Bone marrow (tissue), 2 donors: ENCODE data around the gene KCTD2.
"Not testable (repeated sequence)": the region's sequence is repeated elsewhere in the genome, so short reads cannot be mapped to it uniquely, and the experiment has no call there.

Source experiments
- DNase-seq, 2 donors: peaks; one replicate each; lab custom pipeline; 2025; lab: John Stamatoyannopoulos, UW

Gene KCTD2

DNA sequence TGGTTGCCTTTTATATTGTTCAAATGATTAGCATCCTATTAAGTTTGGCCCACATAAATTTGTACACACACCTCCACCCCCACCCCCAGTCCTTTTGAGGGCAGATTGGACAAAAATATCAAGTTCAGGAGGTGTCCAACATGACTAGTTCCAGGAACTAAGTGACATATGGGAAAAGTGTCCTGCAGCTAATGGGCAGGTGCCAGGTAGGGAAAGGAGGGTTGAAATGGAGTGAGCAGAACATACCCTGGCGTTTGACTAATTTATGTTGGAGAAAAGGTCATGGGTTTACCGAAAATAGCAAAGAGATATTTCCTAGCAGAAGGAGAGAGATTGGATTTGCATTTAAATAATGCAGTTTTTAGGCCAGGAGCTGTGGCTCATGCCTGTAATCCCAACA, 4.9 kb downstream of the KCTD2 start:
- DNase-seq = no peak

DNA sequence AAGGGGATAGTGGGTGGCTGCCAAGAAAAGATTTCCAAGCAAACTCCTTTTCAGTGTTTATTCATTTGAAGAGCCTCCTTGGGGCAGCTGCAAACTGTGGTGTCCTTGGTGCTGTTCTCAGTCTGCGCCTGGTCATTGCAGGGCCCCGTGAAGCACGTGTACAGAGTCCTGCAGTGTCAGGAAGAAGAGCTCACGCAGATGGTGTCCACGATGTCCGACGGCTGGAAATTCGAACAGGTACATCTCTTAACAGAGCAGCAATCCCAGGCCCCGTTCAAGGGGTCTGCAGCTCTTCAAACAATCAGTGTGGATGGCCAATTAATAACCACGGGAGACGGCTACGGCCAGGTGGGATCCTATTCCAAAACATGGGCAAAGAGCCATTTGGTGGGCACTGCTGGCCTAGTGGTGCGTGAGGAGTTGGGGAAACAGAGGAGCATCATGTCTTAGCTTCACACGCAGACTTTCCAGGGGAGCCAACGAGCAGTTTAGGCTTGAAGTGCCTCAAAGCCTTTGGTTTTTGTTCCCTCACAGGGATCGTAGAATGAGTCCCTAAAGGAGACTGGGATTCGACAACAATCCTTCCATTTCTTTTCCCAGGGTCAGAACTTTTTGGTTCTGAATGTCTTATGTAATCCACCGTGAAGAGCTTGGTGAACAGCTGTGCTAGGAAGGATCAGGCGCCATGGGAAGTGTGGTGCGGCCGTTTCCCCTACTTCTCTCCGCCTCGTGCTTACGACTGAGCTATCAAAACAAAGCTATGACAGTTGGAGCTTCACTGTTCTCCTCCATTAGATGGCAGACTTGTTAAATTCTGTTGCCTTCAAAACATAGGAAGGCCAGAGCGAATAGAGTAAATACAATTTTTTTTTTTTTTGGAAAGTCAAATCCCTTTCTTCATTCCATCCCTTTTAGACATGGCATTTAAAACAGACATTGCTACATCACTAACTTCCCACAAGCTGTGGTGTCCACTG, 12.6 kb downstream of the KCTD2 start:
- DNase-seq = peak in 1 of 2 donors; percentile 68

DNA sequence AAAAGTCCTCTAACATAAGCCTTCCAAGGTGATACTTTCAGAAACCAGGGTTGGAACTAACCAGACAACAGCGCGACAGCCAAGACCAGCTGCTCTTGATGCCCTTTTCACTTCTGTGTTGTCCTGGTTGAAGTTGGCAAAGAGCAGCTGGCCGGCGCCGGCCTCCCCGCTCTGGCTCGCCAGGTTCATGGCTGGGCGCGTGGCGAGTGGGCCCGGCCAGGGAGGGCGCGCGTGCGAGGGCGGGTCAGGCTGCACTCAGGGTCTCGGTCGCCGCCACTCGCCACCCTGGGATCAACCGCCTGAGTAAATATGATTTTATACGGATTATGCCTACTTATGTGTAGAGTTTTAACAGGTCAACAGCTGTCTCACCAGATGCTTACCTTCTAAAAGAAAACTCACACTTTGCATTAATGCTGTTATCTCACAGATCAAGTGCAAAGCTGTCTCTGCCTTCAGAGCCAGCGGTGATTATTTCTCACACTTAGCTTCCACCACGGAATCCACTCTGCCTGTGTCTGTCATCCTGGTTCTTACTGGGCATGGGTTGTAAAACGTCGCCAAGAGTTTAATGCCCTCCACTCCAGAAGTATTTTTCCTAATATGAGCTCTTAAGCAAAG, 13.5 kb downstream of the KCTD2 start:
- DNase-seq = no peak

DNA sequence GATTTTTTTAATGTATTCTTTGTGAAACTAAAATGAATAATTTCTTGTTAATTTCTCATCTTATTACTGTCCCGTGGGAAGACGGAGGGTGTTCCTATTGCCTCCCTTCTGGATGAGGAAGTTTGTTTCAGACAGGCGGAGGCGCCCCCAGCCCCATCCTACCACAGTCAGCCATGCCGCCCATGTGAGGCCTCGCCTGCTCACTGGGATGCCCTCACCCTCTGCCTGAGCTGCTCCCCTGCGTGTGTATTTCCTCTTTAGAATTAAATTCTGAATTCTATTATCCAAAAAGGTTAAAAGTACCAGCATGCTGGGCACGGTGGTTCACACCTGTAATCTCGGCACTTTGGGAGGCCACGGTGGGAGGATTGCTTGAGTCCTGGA, 14.0 kb downstream of the KCTD2 start:
- DNase-seq = no peak

DNA sequence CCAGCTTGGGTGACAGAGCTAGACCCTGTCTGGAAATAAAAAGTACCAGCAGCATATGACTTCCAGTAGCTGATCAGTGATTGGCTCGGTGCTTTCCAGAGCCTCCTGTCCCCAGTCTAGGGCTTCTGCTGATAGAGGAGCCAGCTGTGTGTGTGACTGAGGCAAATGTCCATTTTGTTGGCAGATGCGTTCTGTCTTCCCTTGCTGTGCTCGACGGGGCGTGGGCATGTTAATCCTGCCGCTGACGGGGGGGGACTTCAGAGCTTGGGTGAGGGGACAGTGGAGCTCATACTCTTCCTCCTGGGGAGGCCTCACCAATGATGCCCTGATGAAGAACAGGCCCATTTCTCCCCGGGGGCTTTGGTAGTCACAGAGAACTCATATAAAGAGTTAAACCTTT, 14.6 kb downstream of the KCTD2 start:
- no peak for DNase-seq

DNA sequence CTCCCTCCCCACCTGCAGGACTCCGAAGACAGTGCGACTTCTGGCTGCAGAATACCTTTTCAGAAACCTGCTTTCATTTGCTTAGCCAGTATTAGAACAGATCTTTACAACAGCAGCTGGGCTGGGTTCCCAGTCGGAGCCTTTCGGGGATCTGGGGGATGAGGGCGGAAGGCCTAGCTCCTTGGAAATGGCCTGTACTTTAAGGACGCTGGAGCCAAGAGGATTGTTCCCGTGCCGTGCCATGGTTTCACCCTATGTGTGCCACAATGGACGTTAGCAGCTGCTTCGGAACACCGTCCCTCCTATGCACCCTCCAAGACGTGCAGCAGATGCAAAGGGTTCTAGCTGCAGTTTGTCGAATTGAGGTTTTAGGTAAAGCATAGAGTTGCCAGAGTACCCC, 16.2 kb downstream of the KCTD2 start:
- DNase-seq = no peak

DNA sequence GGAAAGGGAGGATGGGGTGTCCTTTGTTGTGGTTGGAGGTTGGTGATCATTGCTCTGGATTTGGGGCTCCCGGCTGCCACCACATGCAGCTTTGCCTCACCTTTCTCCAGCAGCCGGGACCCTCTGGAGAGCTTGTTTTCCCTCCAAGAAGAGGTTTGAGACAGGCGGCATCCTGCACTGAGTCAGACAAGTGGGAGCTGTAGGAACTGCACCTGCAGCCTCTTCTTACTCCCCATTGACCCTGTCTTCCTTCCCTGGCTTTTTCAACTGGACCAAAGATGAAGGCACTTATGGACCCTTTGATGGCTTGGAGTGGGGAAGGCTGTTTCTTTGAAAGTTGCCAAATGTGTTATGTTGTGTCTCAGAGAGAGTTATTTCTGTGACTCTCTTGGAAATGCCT, 16.6 kb downstream of the KCTD2 start:
- DNase-seq = no peak

DNA sequence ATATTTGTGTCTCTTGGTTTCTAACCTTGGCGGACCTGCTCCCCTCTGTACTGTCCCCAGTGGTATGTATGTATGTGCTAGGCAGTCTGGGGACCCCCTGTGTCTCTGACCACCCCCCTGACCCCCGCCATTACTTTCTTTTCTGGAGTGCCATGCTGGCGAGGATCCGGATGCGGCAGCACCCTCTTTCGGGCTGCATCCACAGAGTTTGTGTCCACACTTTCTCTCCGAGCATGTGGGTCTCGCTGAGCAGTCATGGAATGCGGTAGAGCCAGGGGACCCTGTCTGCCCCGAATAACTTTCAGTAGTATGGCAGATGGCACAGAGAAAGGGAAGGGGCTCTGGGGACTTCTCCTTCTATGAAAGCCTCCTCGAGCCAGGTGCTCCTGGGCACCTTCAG, 17.0 kb downstream of the KCTD2 start:
- DNase-seq = no peak

DNA sequence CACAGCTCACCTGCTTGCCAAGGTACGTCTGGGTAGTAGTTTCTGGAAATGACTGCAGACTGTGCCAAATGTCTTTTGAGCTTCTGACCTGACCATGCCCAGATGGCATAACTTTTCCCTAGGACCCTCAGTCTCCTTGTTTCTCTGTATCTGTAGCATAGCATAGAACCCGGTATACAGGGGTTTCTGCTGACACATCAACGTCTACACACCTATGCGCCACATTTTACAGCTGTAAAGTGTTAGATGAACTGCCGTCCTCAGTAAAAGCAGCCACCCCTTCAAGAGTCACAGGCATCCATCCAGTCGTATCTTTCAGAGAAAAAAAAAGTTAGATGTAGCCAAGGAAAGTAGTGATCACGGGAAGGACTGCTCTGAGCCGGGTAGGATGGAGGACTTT, 17.4 kb downstream of the KCTD2 start:
- no peak for DNase-seq

DNA sequence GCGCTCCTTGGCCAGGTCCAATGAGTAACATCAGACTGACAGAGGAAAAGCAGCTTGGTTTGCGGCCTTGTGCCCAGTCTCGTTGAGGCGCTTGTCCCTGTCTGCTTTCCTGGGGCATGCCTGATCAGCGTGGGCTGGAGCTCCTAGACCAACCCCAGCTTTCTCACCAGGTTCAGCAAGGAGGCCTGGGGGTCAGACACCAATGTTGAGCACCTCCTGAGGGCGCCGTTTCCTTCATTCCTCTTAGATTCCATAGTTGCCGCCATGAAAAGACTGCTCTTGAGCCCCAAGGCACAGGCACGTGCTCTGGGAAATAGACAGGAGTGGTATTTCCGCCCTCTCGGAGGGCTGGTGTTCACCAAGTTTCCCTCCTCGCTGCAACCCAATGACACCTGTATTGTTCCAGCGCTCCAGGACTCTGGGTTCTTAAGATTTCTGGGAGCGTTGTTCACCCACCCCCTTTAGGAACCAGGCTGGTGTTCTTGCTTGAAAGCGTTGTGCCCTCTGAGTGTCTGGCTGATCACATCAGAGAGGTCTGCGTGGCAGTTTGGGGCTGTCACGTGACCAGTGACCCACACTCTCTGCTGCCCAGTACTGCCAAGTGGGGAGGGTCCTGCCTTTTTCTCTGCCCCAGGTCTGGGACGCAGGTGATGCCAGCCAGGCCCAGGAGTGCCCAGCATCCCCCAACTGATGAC, 18.0 kb downstream of the KCTD2 start:
- no peak for DNase-seq

DNA sequence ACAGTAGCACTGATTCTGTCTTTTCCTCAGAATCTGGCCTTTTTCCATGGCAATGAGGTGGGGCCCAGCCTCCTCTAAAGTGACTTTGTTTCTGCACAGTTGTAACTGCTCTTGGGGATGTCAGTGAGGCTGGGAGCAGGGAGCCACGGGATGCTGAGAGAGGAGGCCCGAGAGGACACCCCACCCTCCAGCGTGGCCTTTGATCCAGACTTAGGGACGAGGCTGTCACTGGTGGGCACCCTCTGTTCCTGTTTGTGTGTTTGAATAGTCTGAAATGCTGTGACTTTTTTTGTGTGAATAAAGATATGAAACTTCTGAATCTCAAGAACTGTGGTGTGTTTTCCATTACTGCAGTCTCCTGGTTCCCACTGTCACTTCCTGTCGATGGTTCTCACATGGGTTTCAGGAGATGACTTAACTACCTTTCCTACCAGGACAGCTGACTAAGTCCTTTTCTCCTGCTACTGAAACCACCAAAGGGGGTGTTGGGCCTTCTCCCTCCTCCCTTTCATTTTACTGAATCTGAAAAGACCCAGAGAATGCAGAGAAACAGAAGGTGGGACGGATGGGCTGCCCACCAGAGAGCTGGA, 18.6 kb downstream of the KCTD2 start:
- no peak for DNase-seq

DNA sequence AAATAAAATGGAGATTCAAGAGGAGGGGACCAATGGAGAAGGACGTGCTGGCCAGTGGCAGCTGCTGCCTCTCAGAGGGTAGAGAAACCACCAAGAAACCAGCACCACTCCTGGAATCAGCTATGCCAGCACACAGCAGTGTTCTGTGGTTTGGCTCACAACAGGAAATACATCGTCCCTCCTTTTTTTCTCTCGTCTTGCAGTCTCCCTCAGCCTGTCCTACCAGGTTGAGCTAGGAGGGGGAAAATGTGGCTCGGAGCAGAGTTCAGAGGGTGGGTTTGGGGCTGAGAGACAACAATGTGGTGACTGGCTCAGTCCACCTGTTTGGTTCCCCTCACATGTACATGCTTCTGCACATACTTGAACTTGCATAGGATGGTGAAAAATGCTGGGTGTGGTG, 20.8 kb downstream of the KCTD2 start:
- peak in 1 of 2 donors; percentile 49 for DNase-seq

DNA sequence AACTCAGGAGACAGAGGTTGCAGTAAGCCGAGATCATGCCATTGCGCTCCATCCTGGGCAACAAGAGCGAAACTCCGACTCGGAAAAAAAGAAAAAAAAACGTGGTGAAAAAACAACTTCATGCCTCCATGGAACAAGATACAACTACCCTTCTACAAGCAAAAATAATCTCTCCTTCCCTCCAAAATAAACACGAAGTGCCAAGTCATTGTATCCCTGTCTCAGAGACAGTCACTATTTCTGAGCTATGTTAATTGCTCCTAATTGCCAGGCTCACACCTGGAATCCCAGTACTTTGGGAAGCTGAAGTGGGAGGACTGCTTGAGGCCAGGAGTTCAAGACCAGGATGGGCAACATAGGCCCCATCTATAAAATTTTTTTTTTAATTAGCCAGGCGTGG, 21.7 kb downstream of the KCTD2 start:
- DNase-seq = no peak

DNA sequence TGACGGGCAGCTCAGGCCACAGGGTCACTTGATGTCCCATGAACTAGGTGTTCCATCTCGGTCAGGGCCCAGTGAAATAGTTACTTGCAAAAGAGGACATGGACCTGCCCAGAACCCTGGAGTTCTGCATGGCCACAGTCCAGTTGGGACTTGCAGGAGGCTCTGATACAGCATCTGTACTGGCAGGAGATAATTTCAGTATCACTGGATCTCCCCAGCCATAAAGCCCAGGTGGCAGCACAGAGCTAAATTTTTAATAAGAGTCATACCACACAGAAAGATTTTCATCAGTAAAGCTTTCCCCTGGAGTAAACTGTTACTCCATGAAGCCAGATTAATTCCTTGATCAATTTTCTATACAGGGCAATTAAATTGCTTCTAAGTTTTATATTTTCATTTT, 22.8 kb downstream of the KCTD2 start:
- DNase-seq = no peak

DNA sequence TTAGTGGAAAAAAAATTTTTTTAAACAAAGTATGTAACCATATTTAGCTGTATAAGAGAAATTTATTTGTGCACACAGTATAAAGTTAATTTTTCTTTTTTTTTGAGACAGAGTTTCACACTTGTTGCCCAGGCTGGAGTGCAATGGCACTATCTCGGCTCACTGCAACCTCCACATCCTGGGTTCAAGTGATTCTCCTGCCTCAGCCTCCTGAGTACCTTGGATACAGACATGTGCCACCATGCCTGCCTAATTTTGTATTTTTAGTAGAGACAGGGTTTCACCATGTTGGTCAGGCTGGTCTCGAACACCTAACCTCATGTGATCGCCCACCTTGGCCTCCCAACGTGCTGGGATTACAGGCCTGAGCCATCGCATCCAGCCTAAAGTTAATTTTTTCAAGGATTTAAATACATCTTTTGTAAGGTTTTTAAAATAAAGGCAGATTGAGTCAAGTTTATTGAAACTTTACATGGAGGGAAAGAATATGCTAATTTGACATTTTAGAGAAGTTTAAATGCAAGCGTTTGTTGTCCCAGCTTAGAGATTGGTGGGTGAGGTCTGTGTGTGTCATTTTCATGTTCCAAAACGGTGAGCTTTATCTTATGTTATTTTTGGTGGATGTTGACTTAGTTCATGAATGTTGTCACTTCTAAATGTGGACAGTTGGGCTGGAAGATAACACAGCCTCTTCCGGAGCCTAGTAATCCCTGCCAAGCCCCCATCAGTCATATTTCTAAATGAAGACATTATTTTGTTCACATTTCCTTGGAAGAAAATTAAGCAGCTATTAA, 24.6 kb downstream of the KCTD2 start:
- DNase-seq = not testable (repeated sequence)

DNA sequence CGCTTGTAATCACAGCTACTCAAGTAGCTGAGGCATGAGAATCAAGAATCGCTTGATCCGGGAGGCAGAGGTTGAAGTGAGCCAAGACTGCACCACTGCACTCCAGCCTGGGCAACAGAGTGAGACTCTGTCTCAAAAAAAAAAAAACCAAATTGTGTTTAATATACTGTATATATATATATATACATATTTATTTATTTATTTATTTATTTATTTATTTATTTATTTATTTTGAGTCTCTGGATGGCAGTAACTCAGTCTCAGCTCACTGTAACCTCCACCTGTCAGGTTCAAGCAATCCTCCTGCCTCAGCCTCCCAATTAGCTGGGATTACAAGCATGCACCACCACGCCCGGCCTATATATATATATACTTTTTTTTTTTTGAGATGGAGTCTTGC, 25.9 kb downstream of the KCTD2 start:
- not testable (repeated sequence) for DNase-seq

DNA sequence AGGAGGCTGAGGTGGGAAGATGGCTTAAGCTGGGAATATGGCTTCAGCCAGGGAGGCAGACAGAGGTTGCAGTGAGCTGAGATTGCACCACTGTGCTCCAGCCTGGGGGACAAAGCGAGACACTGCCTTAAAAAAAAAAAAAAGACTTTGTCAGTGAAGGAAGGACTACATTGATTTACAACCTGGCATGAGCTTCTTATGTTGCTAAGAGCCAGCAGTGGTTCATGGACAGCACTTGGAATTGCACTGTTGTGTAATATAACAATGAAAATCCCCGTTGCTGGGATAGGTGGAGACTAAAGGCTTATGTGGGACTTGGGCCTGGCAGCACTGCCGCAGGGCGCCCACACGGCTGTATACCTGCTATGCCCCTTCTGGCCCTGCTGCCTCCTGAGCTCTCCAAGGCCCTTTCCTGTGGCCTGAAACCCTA, 26.6 kb downstream of the KCTD2 start:
- DNase-seq = no peak

DNA sequence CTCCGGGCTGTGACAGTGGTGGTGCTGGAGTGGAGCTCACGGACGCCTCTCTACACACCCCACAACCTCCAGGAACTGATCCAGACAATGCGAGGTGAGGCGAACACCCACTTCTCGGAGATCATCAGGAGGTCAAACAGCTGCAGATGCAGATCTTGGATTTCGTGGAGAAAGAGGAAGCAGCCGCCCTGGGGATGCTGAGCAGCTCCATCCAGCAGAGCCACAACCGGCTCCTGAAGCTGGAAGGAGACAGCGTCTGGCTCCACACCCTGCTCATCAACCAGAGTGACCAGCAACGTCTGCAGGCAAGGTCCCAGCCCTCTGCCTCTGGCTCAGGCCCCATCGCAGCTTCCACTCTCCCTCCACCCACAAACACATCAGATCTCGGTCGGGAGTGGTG, 27.5 kb downstream of the KCTD2 start:
- no peak for DNase-seq

DNA sequence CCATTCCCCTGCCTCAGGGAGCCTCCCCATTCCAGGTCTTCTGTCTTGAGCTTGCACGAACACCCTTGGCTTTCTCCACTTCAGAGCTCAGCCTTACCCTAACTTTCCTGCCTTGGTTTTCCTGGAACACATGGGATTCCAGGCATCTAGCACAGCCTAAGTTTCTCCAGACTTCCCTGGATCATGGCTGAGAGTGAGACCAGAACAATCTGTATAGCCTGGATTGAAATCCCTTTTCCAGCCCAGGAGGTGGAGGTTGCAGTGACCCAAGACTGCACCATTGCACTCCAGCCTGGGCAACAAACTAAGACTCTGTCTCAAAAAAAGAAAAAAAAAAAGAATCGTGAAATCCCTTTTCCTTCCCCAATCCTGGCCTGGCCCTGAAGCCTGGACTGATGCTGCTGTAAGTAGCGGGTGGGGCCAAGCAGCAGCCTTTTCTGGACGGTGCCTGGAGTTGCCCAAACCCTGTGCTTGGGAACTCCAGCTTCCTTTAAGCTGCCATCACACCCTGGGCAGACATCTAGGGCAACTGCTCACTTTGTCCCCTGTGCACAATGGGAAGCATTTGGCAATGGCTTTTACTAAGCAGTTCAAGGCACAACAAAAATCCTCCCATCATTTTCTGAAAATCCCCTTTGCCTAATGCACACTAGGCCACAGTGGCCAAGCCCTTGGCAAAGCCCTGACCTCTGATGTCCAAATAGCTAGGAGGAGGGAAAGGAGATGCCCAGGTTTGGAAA, 28.7 kb downstream of the KCTD2 start:
- no peak for DNase-seq

DNA sequence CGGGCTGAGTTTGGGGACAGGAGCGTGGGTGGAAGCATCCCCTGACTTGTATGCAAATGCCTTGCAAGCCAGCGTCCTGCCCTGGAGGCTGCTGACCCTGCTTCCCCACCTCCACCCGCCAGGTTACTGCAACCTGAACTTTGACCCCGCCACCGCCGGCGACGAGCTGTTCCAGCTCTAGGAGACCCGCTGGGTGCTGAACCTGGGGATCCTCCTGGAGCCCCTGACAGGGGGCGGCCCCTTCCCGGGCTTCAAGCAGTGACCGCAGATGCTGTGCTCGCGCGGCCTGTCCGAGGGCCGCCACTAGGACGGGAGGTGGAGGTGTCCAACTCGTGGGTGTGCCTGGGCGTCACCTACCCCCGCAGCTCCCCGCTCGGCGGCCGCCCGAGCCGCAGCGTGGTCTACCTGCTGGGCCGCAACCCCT, 30.1 kb downstream of the KCTD2 start:
- DNase-seq = no peak
